IPS DF 19.7 (cell line): ENCODE measurements around the gene ATOSB.

Source experiments
- DNase-seq: peaks from one replicate; pipeline ENCODE4 v3.0.0-alpha.2; 2013; ENCODE audit warnings: low read depth, low spot score

Gene ATOSB

GRCh38 chr9:35089434-35089833 is 26.2 kb downstream of the ATOSB start:
- no peak for DNase-seq

GRCh38 chr9:35085078-35085477 is 30.6 kb downstream of the ATOSB start:
- no peak for DNase-seq

GRCh38 chr9:35079426-35080341 is 36.0 kb downstream of the ATOSB start, which contains the start of gene FANCG:
TSS of gene FANCG (minus strand) at chr9:35079942. CDS start at chr9:35079524, 418 bp downstream.
- DNase-seq = peak; percentile 69

- no peak for DNase-seq
These were observed 36.6 kb downstream of the ATOSB start for GRCh38 chr9:35079041-35079425.

GRCh38 chr9:35078066-35078465 is 37.6 kb downstream of the ATOSB start:
- no peak for DNase-seq

- DNase-seq = no peak
These were observed 38.8 kb downstream of the ATOSB start for GRCh38 chr9:35076848-35077247.

- no peak for DNase-seq
These were observed 40.3 kb downstream of the ATOSB start for GRCh38 chr9:35075358-35075757.

GRCh38 chr9:35074791-35075190 is 40.9 kb downstream of the ATOSB start:
- no peak for DNase-seq

- no peak for DNase-seq
These were observed 41.5 kb downstream of the ATOSB start for GRCh38 chr9:35074141-35074540.

- no peak for DNase-seq
These were observed 42.4 kb downstream of the ATOSB start for GRCh38 chr9:35073279-35073612.

GRCh38 chr9:35072461-35073278 is 43.0 kb downstream of the ATOSB start, which contains the start of gene VCP:
TSS of gene VCP (minus strand) at chr9:35072625. CDS start at chr9:35072353, 272 bp downstream.
- peak; percentile 98 for DNase-seq

- DNase-seq = peak; percentile 40
These were observed 43.7 kb downstream of the ATOSB start for GRCh38 chr9:35071814-35072460.

- no peak for DNase-seq
These were observed 44.5 kb downstream of the ATOSB start for GRCh38 chr9:35070823-35071813.

GRCh38 chr9:35069020-35069419 is 46.6 kb downstream of the ATOSB start:
- DNase-seq = no peak

GRCh38 chr9:35067056-35067455 is 48.6 kb downstream of the ATOSB start:
- DNase-seq = no peak

GRCh38 chr9:35060548-35061207 is 55.0 kb downstream of the ATOSB start:
- no peak for DNase-seq

GRCh38 chr9:35059438-35059837 is 56.2 kb downstream of the ATOSB start:
- no peak for DNase-seq

GRCh38 chr9:35057271-35057620 is 58.4 kb downstream of the ATOSB start:
- DNase-seq = no peak

GRCh38 chr9:35056571-35057270 is 58.9 kb downstream of the ATOSB start:
- no peak for DNase-seq
